ENCODE data around the gene CBFA2T2.
"Not testable (repeated sequence)": the region's sequence is repeated elsewhere in the genome, so short reads cannot be mapped to it uniquely, and the experiment has no call there.

Gene CBFA2T2

DNA sequence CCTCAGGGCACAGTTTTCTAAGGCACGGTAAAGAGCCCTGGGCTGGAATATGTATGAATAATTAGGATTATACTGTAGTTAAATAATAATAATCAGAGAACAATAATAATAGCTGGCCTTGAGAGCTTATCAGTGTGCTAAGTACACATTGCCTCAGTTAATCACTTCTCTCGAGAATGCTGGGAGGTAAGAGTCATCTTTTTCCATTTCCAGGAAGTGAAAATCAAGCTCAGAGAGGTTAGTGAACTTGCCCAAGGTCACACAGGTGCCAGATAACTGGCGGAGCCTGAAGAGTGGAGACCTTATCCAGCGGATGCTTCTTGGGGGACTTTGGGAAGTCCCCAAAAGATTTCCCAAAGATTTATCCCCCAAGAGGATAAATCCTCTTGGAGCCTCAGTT is 19.4 kb upstream of the CBFA2T2 start:
- DNase-seq (ENCODE audit: low read depth in 2 of 2, low spot score in 1 of 2): no peak

DNA sequence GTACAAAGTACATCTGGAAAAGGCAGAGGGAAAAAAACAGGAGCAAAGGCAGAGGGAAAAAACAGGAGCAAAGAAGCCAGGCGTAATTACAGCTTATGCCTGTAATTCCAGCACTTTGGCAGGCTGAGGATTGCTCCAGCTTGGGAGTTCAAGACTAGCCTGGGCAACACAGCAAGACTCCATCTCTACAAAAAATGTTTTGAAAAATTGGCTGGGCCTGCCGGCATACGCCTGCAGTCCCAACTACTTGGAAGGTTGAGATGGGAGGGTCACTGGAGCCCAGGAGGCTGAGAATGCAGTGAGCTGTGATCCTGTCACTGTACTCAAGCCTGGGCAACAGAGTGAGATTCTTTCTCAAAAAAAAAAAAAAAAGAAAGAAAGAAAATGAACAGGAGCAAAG is 19.0 kb upstream of the CBFA2T2 start:
- no peak for DNase-seq (ENCODE audit: low read depth in 2 of 2, low spot score in 1 of 2)

DNA sequence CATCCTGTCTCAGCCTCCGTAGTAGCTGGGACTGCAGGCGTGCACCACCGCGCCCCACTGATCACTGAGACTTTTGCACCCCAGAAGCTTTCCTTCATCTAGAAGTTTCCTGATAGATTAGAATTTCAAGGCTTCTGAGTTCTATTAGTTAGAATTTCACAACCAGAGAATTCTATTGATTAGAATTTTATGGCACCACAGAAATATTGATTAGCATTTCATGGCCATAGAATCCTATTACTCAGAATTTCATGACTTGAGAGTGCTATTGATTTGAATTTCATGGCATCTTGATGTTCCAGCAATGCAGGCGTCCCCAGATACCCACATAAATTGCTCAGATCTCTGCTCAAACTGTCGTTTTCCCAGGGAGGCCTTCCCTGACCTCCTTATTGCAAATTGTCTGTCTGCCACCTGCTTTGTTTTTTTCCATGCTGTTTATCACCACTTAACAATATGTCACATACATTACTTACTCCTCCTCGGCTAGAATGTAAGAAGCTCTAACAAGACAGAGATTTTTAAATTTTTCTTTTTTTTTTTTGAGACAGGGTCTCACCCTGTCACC is 16.9 kb upstream of the CBFA2T2 start:
- DNase-seq (ENCODE audit: low read depth in 2 of 2, low spot score in 1 of 2): no peak

DNA sequence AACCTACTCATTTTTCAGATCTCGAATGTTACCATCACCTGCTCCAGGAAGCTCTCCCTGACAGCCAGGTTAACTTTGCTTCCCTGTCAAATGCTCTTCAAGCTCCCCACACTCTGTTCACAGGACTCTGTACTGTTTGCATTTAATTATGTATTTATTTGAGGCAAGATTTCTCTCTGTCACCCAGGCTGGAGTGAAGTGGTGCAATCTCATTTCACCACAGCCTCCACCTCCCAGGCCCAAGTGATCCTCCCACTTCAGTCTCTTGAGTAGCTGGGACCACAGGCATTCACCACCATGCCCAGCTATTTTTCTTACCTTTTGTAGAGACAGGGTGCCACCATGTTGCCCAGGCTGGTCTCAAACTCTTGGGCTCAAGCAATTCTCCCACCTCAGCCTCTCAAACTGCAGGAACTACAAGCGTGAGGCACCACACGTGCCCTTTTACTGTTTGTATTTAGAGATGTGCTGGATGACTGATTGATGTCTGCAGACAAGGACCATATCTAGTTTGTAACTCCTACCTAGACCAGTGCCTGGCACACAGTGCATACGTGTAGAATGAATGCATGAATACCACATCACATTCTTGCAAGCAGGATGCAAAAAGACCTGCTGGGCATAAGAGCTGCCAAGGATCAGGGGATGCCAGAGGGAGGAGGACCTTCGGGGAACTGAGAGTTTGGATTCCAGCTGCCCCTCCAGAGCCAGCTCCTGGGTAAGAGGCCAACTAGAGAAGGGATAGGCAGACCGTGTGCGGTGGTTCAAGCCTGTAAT is 15.6 kb upstream of the CBFA2T2 start:
- no peak for DNase-seq (ENCODE audit: low read depth in 2 of 2, low spot score in 1 of 2)

DNA sequence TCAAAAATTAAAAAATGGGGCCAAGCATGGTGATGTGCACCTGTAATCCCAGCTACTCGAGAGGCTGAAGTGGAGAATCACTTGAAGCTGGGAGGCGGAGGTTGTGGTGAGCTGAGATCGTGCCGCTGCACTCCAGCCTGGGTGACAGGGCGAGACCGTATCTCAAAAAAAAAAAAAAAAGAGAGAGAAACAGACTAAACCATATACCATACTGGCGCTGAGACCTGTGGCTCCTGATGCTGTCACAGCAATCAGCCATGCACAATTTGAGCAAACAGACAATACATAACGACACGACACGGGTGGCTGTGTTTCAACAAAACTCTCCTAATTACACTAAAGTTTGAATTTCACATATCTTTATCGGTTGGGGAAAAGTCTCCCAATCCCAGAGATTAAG is 14.9 kb upstream of the CBFA2T2 start:
- DNase-seq (ENCODE audit: low read depth in 2 of 2, low spot score in 1 of 2): no peak

DNA sequence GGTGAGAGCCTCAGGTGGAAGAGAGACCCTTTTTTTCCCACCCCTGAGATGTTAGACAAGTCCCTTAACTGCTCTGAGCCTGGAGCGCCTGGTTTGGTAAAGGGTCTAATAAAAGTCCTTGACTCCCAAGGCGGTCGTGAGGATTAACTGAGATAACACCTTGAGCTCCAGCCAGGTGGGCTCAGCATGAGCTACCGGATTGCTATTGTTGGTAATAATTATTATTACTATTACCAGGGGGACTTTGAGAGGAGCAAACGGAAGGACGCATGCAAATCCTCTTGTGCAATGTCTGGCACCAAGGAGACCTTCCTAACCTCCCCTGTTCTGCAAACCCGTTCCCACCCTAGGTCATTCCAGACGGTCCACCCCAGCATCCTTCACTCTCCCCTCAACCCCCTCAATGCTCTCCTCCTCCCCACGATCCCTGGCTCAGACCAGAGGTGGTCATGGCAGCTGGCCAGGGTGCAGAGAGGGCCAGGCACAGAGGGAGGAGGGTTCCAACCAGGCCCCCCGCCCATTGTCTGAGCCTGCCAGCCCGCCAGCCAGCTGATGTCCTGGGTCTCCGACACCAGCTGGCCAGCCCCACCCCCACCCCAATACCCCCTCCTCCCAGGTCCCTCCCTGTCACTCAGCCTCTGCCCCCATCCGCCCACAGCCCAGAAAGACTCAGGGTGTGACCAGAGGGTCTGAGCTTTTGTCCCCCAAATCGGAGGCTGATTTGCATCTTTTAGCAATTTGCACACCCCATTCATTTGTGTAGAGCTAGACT is 14.3 kb upstream of the CBFA2T2 start:
- no peak for DNase-seq (ENCODE audit: low read depth in 2 of 2, low spot score in 1 of 2)

DNA sequence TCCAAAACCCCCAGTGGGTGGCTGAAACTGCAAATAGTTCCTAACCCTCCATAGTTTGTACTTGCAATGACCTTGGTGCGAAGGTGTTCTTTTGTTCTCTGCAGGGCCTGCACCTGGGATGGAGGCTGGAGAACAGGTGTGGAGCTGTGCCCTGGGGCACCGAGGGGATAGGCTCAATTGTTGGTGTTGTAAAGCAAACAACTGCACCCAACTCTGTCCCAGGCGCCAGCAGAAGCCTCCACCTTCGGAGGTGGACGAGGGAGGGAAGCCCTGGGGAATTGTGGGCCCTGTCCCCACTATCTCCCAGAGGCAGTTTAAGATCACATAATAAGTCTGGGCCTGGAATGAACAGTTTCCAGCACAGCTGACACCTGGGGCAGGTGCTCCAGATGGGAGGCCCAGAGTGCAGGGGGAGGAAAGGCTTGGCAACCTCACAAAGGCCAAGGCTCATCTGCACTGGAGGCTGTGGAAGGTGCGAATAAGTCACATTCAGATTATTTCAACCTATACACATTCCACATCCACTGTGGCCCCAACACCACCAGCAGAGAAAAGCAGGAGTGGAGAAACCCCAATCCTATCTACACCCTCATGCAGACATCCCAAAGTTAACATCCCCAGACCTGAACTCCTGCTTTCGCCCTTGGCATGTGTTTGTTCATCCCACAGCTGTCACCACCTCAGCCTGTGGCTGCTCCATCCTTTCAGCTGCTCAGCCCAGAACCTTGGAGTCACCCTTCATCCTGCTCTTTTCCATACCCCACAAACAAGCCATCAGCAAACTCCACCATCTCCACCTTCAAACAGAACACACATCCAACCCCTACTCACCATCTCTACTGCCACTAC is 12.3 kb upstream of the CBFA2T2 start:
- DNase-seq (ENCODE audit: low read depth in 2 of 2, low spot score in 1 of 2): no peak

DNA sequence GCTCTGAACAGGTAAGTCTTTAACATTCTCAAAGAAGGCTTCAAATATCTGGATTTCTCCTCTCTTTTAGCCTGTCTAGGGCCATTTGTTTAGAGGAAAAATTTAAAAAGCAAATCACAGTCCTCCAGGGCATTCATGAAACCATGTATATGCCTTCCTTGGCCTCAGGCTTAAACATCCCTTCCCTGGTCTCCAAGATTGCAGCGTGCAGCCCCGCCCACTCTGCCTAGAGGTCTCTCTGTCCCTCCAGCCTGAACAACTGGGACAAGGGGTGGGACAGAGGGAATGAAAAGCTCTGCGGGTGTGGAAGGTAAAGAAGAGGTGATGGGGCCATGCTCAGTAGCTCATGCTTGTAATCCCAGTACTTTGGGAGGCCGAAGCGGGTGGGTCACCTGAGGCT is 9.8 kb upstream of the CBFA2T2 start:
- no peak for DNase-seq (ENCODE audit: low read depth in 2 of 2, low spot score in 1 of 2)

DNA sequence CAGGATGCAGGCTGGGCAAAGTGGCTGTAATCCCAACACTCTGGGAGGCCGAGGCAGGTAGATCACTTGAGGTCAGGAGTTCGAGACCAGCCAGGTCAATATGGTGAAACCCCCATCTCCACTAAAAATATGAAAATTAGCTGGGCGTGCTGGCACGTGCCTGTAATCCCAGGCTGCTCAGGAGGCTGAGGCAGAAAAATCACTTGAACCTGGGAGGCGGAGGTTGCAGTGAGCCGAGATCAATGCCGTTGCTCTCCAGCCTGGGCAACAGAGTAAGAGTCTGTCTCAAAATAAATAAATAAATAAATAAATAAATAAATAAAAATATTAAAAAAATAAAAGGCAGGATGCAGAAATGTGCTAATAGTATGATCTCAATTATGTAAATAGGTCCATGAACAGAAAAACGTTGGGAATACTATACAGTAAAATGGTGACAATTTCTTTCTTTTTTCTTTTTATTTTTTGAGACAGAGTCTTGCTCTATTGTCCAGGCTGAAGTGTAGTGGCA is 8.4 kb upstream of the CBFA2T2 start:
- no peak for DNase-seq (ENCODE audit: low read depth in 2 of 2, low spot score in 1 of 2)

DNA sequence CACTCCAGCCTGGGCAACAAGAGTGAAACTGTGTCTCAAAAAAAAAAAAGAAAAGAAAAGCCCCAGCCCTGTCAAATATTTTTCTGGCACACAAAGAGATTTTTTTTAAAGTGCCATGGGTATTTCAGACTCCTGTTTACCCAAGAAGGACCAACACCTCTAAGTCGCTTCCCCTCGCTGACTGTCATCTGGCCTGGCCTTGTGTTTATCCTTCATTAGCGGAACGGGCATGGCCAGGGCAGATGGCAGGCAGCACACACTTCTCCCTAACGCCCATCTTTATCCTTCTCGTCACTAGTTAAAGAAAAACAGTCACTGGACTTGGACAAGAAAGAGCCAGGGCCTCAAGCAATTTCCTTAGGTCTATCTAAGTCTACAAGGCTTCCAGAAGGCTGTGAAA is 7.3 kb upstream of the CBFA2T2 start:
- DNase-seq (ENCODE audit: low read depth in 2 of 2, low spot score in 1 of 2): no peak

DNA sequence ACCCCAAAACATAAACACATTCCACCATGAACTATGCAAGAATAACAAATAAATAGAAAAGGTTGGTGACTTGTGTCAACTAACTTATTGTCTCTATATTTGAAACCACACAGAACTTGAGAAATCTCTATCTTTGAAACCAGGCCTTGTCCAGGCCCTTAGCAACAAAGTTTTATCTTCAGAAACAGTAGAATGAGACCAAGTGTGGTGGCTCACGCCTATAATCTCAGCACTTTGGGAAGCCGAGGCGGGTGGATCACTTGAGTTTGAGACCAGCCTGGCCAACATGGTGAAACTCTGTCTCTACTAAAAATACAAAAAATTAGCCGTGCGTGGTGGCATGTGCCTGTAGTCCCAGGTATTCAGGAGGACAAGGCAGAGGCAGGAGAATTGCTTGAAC is 6.7 kb upstream of the CBFA2T2 start:
- DNase-seq (ENCODE audit: low read depth in 2 of 2, low spot score in 1 of 2): not testable (repeated sequence)

DNA sequence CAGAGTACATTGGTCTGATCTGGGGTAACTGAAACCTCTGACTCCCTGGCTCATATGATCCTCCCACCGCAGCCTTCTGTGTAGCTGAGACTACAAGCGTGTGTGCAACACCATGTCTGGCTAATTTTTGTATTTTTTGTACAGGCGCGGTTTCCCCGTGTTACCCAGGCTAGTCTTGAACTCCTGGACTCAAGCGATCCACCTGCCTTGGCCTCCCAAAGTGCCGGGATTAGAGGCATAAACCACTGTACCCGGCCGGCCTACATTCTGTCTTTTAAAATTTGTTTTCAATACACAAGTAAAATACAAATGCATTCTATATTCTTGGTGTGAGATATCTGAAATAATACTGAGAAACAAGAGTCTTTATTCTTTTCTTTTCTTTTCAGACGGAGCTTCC is 1.7 kb upstream of the CBFA2T2 start:
- DNase-seq (ENCODE audit: low read depth in 2 of 2, low spot score in 1 of 2): no peak

DNA sequence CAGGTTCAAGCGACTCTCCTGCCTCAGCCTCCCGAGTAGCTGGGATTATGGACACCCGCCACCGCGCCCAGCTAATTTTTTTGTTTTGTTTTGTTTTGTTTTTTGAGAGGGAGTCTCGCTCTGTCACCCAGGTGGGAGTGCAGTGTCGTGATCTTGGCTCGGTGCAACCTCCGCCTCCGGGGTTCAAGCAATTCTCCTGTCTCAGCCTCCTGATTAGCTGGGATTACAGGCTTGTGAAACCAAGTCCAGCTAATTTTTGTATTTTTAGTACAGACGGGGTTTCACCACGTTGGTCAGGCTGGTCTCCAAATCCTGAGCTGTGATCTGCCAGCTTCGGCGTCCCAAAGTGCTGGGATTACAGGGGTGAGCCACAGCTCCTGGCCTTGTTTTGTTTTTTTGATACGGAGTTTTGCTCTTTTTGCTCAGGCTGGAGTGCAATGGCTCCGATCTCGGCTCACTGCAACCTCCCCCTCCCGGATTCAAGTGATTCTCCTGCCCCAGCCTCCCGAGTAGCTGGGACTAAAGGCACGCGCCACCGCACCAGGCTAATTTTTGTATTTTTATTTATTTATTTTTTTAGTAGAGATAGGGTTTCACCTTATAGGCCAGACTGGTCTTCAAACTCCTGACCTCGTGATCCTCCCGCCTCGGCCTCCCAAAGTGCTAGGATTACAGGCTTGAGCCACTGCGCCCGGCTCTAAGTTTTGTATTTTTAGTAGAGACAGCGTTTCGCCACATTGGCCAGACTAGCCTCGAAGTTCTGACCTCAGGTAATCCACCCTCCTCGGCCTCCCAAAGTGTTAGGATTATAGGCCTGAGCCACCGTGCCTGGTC is 1.0 kb upstream of the CBFA2T2 start:
- DNase-seq (ENCODE audit: low read depth in 2 of 2, low spot score in 1 of 2): not testable (repeated sequence)

DNA sequence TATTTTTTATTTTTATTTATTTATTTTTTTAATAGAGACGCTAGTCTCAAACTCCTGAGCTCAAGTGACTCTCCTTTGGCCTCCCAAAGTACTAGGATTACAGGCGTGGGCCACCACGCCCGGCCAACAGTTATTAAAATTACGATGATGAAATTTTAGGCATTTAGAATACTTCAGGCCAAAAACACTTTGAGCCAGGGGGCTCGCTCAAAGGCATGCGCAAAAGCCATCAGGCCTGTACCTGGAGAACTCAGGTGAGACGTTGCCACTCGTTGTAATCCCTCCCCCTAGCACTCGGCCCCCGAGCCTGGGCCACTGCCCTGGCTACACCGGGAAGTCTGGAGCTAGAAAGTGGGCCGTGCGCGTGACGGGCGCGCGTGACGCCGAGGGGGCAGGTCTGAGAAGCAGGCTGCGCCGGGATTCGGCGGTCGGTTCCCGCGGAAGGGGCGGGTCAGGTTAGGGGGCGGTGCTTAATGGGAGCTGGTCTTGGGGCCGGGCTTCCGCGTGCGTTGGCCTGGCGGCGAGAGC is 337 bp upstream of the CBFA2T2 start:
- DNase-seq (ENCODE audit: low read depth in 2 of 2, low spot score in 1 of 2): peak; percentile 98

DNA sequence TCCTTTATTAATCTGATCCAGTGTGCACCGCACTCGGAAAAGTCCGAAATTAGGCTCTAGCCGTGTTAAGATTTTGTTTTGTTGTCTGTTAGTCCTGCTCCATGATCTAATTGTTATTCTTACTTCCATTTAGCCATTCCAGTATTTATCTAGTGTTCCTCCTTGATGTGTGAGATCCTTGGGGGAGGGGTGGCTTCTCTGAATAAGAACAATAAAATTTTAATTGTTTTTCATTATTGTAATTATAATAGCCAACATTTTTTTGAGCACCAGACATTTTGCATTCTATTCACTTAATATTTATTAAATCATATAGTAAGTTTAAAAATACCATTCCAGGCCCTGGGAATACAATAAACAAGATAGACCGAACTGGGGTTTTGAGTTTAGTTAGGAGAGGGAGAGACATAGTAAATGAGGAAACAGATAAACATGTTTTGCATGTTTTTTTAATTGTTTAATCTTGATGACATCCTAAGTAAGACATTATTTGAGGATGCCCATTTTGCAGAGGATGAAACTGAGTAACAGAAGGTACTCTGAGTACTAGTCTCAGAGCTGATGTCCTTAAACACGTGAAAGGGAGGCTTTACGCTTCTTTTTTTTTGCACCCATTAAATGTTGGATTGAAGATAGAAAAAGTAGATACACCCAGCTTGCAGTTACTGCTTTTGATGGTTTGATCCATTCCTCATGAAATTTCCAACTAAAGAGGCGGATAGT is 1.2 kb downstream of the CBFA2T2 start:
- DNase-seq (ENCODE audit: low read depth in 2 of 2, low spot score in 1 of 2): no peak

DNA sequence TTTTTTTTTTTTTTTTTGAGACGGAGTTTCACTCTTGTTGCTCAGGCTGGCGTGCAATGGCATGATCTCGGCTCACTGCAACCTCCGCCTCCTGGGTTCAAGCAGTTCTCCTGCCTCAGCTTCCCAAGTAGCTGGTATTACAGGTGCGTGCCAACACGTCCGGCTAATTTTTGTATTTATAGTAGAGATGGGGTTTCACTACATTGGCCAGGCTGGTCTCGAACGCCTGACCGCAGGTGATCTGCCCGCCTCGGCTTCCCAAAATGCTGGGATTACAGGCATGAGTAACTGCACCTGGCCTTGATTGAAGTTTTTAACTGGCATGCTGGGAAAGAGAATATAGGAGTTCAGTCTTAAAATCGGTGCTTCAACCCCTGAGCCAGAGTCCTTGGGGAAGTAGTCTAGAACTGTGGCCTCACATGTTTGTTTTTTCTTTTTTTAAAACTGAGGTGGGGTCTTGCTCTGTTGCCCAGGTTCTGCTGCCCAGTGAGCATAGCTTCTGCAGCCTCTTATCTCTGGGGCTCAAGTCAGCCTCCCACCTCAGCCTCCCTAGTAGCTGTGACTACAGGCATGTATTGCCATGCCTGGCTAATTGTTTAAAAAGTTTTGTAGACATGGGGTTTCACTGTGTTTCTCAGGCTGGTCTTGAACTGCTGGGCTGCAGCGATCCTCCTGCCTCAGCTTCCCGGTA is 3.3 kb downstream of the CBFA2T2 start:
- DNase-seq (ENCODE audit: low read depth in 2 of 2, low spot score in 1 of 2): no peak

DNA sequence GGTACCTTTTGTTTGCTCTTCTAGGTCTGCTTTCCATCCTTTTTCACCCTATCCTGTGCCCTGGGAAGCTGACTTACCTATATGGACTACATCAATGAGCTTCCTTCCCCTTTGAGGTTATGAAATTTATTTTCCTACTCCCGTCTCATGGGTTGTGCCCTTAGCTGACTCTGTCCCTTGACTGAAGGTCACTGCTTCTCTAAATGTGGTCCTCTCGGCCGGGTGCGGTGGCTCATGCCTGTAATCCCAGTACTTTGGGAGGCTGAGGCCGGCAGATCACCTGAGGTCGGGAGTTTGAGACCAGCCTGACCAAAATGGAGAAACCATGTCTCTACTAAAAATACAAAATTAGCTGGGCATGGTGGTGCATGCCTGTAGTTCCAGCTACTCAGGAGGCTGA is 6.9 kb downstream of the CBFA2T2 start:
- not testable (repeated sequence) for DNase-seq (ENCODE audit: low read depth in 2 of 2, low spot score in 1 of 2)

DNA sequence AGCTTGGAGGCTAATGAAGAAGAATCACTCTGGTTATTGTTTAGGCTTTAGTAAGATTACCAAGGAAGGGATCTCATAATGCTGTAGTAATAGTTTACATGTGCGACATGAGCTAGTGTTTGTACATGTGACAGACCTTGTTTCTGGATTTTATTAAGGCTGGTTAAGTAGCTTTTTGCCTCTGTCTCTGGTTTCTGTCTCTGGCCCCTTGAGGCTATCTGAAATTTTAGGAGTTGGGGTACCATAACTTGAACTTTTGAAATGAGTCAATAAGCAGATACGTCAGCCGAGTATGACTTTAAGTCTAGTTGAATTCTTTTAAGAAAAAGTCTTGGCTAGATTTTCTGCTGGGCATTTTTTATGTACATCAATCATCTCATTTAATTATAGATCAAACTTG is 9.5 kb downstream of the CBFA2T2 start:
- DNase-seq (ENCODE audit: low read depth in 2 of 2, low spot score in 1 of 2): no peak

DNA sequence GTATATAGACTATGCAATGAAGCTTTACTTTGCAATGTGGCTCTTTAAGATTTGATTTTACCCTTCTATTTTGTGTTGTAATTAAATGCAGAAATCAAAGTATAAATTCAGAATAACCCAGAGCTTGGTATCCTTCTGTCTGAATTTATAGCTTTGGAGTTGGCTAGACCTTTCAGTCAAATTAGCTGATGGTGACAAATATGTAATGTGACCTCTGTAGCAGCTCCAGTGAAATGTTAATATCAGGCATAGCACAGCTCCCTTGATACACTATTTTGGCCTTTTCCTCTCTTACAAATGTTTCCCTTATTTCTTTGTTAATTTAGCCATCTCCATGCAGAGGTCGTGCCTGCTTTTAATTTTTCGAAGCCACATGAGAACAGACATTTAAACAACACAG is 11.1 kb downstream of the CBFA2T2 start:
- no peak for DNase-seq (ENCODE audit: low read depth in 2 of 2, low spot score in 1 of 2)

Data from stimulated activated CD8-positive, alpha-beta memory T cell treated with anti-CD3 and anti-CD28 coated beads, Interleukin-4, amount 100 ng/mL, for 4 hours (primary cell).